ENCODE measurements around the gene NKX2-2. TPM values are rescaled to one million over a fixed set of nuclear protein-coding genes. Genes with fewer than 3 reads are reported as not detected.
A peak's percentile ranks its signal among the peaks of the same experiment; 100 is the strongest.

The NKX2-2 gene
- total RNA-seq (2021) (78.8 and 85.1 TPM in 2 replicates), Bru-seq, nascent RNA (percentile 92 among the genes with signal in this experiment), BruChase-seq, experiment 1, labeled RNA remaining after a 2-hour chase (percentile 98 among the genes with signal in this experiment), BruChase-seq, experiment 2, labeled RNA remaining after a 6-hour chase (percentile 93 among the genes with signal in this experiment)
- long read RNA-seq, transcript NKX2-2-201 (2 exons, 2,092 nt), result major isoform, 17 of 97 reads
- long read RNA-seq, partial matches to known transcripts, result 0 of 97 reads
- long read RNA-seq, other reads (novel, unspliced or antisense), result 80 of 97 reads

DNA sequence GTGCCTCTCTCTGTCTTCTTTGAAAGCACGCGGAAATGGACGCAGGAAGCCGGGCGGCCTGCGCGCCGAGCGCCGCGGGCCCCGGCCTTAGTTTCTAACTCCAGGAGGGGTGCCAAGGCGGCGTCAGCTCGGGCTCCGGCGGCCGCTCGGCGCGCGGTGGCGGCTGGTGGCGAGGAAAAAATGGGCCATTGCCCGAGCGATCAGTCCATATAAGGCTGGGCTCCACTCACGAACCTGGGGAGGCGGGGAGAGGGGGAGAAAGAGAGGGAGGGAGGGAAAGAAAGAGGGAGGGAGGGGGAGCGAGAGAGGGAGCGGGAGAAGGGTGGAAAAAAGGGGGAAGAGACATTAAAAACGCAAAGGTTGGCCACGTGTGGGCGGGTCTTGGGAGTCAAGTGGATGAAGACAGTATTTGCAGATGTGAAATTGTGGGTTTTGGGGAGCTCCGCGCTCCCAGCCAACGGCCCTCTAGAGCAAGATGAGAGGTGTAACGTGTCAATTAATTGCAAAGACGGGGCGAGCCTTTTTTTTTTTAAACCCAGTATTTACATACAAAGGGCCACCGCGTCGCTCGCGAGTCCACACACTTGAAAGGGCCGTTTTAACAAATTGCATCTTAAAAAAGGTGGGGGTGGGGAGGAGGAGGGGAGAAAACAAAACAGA lies at the start of gene NKX2-2:
Gene NKX2-2 (minus strand): TSS at position 184 of the 660 bp plus-strand sequence. CDS start 395 bp downstream, outside the sequence.
- TF ChIP-seq, protein P1, sequence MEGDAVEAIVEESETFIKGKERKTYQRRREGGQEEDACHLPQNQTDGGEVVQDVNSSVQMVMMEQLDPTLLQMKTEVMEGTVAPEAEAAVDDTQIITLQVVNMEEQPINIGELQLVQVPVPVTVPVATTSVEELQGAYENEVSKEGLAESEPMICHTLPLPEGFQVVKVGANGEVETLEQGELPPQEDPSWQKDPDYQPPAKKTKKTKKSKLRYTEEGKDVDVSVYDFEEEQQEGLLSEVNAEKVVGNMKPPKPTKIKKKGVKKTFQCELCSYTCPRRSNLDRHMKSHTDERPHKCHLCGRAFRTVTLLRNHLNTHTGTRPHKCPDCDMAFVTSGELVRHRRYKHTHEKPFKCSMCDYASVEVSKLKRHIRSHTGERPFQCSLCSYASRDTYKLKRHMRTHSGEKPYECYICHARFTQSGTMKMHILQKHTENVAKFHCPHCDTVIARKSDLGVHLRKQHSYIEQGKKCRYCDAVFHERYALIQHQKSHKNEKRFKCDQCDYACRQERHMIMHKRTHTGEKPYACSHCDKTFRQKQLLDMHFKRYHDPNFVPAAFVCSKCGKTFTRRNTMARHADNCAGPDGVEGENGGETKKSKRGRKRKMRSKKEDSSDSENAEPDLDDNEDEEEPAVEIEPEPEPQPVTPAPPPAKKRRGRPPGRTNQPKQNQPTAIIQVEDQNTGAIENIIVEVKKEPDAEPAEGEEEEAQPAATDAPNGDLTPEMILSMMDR (conservative IDR thresholded peaks at IDR 0.05; ENCODE audit: low read depth, low read length), result no peak
- POLR2A ChIA-PET (ENCODE audit: low non-redundant PET), result interaction anchor here (0.6 kb wide), 1 partner anchor 673 kb away, joined by 11 read pairs; no protein-coding TSS in a partner anchor
- peak; percentile 94 for DNase-seq (ENCODE audit: low spot score)

DNA sequence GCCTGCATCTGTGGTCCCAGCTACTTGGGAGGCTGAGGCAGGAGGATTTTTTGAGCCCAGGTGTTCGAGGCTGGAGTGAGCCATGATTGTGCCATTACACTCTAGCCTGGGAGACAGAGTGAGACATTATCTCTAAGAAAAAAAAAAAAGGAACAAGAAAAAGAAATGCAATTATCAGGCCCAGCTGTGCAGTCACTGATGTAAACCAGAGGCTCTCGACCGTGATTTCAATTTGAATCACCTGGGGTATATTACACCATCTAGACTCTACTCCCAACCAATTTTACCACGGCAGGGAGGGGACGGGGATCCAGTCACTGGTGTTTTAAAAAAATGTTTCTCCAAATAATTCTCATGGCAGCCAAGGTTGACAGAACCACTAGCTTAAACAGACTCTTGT lies 48.8 kb upstream of the NKX2-2 start:
- H3K27ac ChIP-seq (ENCODE audit: low read depth, low read length, poor library complexity, severe bottlenecking), result no peak overlapping the region
- ChIA-PET CTCF (no interaction called here), POLR2A (ENCODE audit: low non-redundant PET) (no interaction called here)
- BruUV-seq (replicated peaks), result no TSS peak
- H3K4me3 ChIP-seq (ENCODE audit: low read depth, low read length, poor library complexity, severe bottlenecking), result no peak overlapping the region
- no peaks in the 10 kb centered on the region for H3K27me3 ChIP-seq (replicated peaks; ENCODE audit: insufficient read depth, low read depth, low read length, poor library complexity)
- H3K9me3 ChIP-seq (ENCODE audit: low read depth, low read length, poor library complexity, severe bottlenecking), result peaks cover 4% of the 10 kb centered on the region
- H3K36me3 ChIP-seq (ENCODE audit: insufficient read depth, low read length, poor library complexity, severe bottlenecking), result no peaks in the 10 kb centered on the region
- H3K4me1 ChIP-seq (ENCODE audit: insufficient read depth, low read length, poor library complexity, severe bottlenecking), result no peaks in the 10 kb centered on the region
- DNase-seq (ENCODE audit: low spot score), result no peak
- intact Hi-C loops (cut with micrococcal nuclease; ENCODE audit: unreplicated experiment), result no loop called here
- no peak for TF ChIP-seq EZH2 (IDR thresholded peaks at IDR 0.05; ENCODE audit: borderline replicate concordance, low read depth, low read length, poor library complexity, severe bottlenecking)
- TF ChIP-seq, protein P1 (conservative IDR thresholded peaks at IDR 0.05; ENCODE audit: low read depth, low read length), result no peak

More for the DNA sequence above, at the start of gene NKX2-2:
- no TSS peak for BruUV-seq (replicated peaks)
- CTCF ChIA-PET, result no interaction called here
- intact Hi-C loops (cut with micrococcal nuclease; ENCODE audit: unreplicated experiment), result loop anchor here (10.0 kb wide), 1 partner anchor 1841 kb away; the partner anchor contains the start of gene NXT1
- Histone ChIP-seq H3K27me3 (replicated peaks; ENCODE audit: insufficient read depth, low read depth, low read length, poor library complexity) (no peaks in the 10 kb centered on the region), H3K4me3 (ENCODE audit: low read depth, low read length, poor library complexity, severe bottlenecking) (peak within 1 kb of the TSS; percentile 84), H3K27ac (ENCODE audit: low read depth, low read length, poor library complexity, severe bottlenecking) (peak within 1 kb of the TSS; percentile 94), H3K4me1 (ENCODE audit: insufficient read depth, low read length, poor library complexity, severe bottlenecking) (peaks cover 10% of the 10 kb centered on the region), H3K36me3 (ENCODE audit: insufficient read depth, low read length, poor library complexity, severe bottlenecking) (peaks cover 55% of the 10 kb centered on the region), H3K9me3 (ENCODE audit: low read depth, low read length, poor library complexity, severe bottlenecking) (no peaks in the 10 kb centered on the region)

DNA sequence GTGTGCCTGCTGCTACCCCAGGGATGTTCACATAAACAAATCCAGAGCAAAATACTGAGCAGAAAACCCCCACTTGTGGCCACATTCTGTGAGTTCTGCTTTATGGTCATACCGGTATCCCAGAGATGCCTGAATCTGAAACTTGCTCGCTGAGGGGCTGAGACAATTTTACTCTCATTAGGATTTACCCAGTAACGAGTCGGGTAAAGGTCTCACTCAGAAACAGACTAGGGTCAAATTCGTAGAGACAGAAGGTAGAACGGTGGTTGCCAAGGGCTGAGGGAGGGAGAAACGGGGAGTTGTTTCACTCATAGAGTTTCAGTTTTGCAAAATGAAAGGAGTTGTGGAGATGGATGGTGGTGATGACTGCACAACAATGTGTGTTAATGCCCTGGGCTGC lies 45.4 kb upstream of the NKX2-2 start:
- Histone ChIP-seq H3K27me3 (replicated peaks; ENCODE audit: insufficient read depth, low read depth, low read length, poor library complexity) (no peaks in the 10 kb centered on the region), H3K4me3 (ENCODE audit: low read depth, low read length, poor library complexity, severe bottlenecking) (no peak overlapping the region), H3K36me3 (ENCODE audit: insufficient read depth, low read length, poor library complexity, severe bottlenecking) (no peaks in the 10 kb centered on the region), H3K27ac (ENCODE audit: low read depth, low read length, poor library complexity, severe bottlenecking) (no peak overlapping the region), H3K9me3 (ENCODE audit: low read depth, low read length, poor library complexity, severe bottlenecking) (no peaks in the 10 kb centered on the region), H3K4me1 (ENCODE audit: insufficient read depth, low read length, poor library complexity, severe bottlenecking) (peaks cover 25% of the 10 kb centered on the region)
- intact Hi-C loops (cut with micrococcal nuclease; ENCODE audit: unreplicated experiment), result no loop called here
- BruUV-seq (replicated peaks), result no TSS peak
- DNase-seq (ENCODE audit: low spot score), result no peak
- TF ChIP-seq, protein P1 (conservative IDR thresholded peaks at IDR 0.05; ENCODE audit: low read depth, low read length), result no peak
- TF ChIP-seq EZH2 (IDR thresholded peaks at IDR 0.05; ENCODE audit: borderline replicate concordance, low read depth, low read length, poor library complexity, severe bottlenecking), result no peak
- ChIA-PET CTCF (no interaction called here), POLR2A (ENCODE audit: low non-redundant PET) (no interaction called here)
